Activated T-cell treated with anti-CD3 and anti-CD28 coated beads, Interleukin-2, amount 50 U/mL, for 24 hours (primary cell): ENCODE measurements around the gene ZBTB12.
"Not testable (repeated sequence)": the region's sequence is repeated elsewhere in the genome, so short reads cannot be mapped to it uniquely, and the experiment has no call there.

Experiments
- DNase-seq: peaks from one replicate; pipeline ENCODE4 v3.0.0-alpha.2; 2020
- H3K27ac Mint-ChIP-seq: 2 replicates; pipeline ENCODE4 v1.8.0; 2020; ENCODE audit warnings: mild to moderate bottlenecking, mixed read lengths
- H3K27me3 Mint-ChIP-seq: 2 replicates; pipeline ENCODE4 v1.8.0; 2020; ENCODE audit warnings: mixed read lengths
- H3K36me3 Mint-ChIP-seq: 2 replicates; pipeline ENCODE4 v1.8.0; 2020; ENCODE audit warnings: low read depth, mixed read lengths
- H3K4me1 Mint-ChIP-seq: 2 replicates; pipeline ENCODE4 v1.8.0; 2020; ENCODE audit warnings: low read depth, mixed read lengths
- H3K4me3 Mint-ChIP-seq: 2 replicates; pipeline ENCODE4 v1.8.0; 2020; ENCODE audit warnings: mild to moderate bottlenecking, moderate library complexity, mixed read lengths
- H3K9me3 Mint-ChIP-seq: 2 replicates; pipeline ENCODE4 v1.8.0; 2020; ENCODE audit warnings: mixed read lengths

The ZBTB12 gene

GRCh38 chr6:31879143-31879542 is 22.7 kb downstream of the ZBTB12 start:
- Mint-ChIP-seq H3K27ac (no peak overlapping the region), H3K4me1 (no peaks in the 10 kb centered on the region), H3K27me3 (no peaks in the 10 kb centered on the region), H3K36me3 (peaks cover 51% of the 10 kb centered on the region), H3K4me3 (no peak overlapping the region), H3K9me3 (no peaks in the 10 kb centered on the region)
- no peak for DNase-seq

GRCh38 chr6:31878726-31879125 is 23.2 kb downstream of the ZBTB12 start, which contains the start of gene SLC44A4:
Gene SLC44A4, minus strand, starts transcription at chr6:31878997. Its CDS starts 17 bp downstream, at chr6:31878980.
- no peak for DNase-seq
- Mint-ChIP-seq H3K4me1 (no peaks in the 10 kb centered on the region), H3K9me3 (no peaks in the 10 kb centered on the region), H3K4me3 (no peak within 1 kb of the TSS), H3K27ac (no peak within 1 kb of the TSS), H3K27me3 (no peaks in the 10 kb centered on the region), H3K36me3 (peaks cover 47% of the 10 kb centered on the region)

GRCh38 chr6:31878222-31878621 is 23.7 kb downstream of the ZBTB12 start:
- Mint-ChIP-seq H3K9me3 (no peaks in the 10 kb centered on the region), H3K27me3 (no peaks in the 10 kb centered on the region), H3K27ac (no peak overlapping the region), H3K4me1 (no peaks in the 10 kb centered on the region), H3K36me3 (peaks cover 42% of the 10 kb centered on the region), H3K4me3 (no peak overlapping the region)
- DNase-seq = no peak

GRCh38 chr6:31877651-31878161 is 24.2 kb downstream of the ZBTB12 start:
- no peak overlapping the region for H3K4me3 Mint-ChIP-seq
- no peak overlapping the region for H3K27ac Mint-ChIP-seq
- no peak for DNase-seq
- no peaks in the 10 kb centered on the region for H3K27me3 Mint-ChIP-seq
- H3K4me1 Mint-ChIP-seq = no peaks in the 10 kb centered on the region
- H3K36me3 Mint-ChIP-seq = peaks cover 37% of the 10 kb centered on the region
- H3K9me3 Mint-ChIP-seq = no peaks in the 10 kb centered on the region

- H3K27ac Mint-ChIP-seq = no peak overlapping the region
- peaks cover 32% of the 10 kb centered on the region for H3K36me3 Mint-ChIP-seq
- no peaks in the 10 kb centered on the region for H3K9me3 Mint-ChIP-seq
- H3K4me1 Mint-ChIP-seq = no peaks in the 10 kb centered on the region
- H3K27me3 Mint-ChIP-seq = no peaks in the 10 kb centered on the region
- no peak for DNase-seq
- no peak overlapping the region for H3K4me3 Mint-ChIP-seq
Observed at GRCh38 chr6:31877125-31877650, 24.7 kb downstream of the ZBTB12 start.

- no peak overlapping the region for H3K27ac Mint-ChIP-seq
- H3K9me3 Mint-ChIP-seq = no peaks in the 10 kb centered on the region
- DNase-seq = no peak
- no peak overlapping the region for H3K4me3 Mint-ChIP-seq
- H3K36me3 Mint-ChIP-seq = peaks cover 24% of the 10 kb centered on the region
- H3K4me1 Mint-ChIP-seq = no peaks in the 10 kb centered on the region
- no peaks in the 10 kb centered on the region for H3K27me3 Mint-ChIP-seq
Observed at GRCh38 chr6:31876357-31876756, 25.5 kb downstream of the ZBTB12 start.

GRCh38 chr6:31875877-31876276 is 26.0 kb downstream of the ZBTB12 start:
- Mint-ChIP-seq H3K27me3 (no peaks in the 10 kb centered on the region), H3K4me1 (peaks cover 2% of the 10 kb centered on the region), H3K27ac (no peak overlapping the region), H3K36me3 (peaks cover 19% of the 10 kb centered on the region), H3K4me3 (no peak overlapping the region), H3K9me3 (no peaks in the 10 kb centered on the region)
- no peak for DNase-seq

- H3K9me3 Mint-ChIP-seq = no peaks in the 10 kb centered on the region
Observed at GRCh38 chr6:31874836-31875572, 26.9 kb downstream of the ZBTB12 start.

GRCh38 chr6:31874084-31874670 is 27.7 kb downstream of the ZBTB12 start:
- Mint-ChIP-seq H3K27ac (no peak overlapping the region), H3K27me3 (no peaks in the 10 kb centered on the region), H3K9me3 (no peaks in the 10 kb centered on the region), H3K4me3 (no peak overlapping the region), H3K4me1 (peaks cover 2% of the 10 kb centered on the region), H3K36me3 (peaks cover 3% of the 10 kb centered on the region)
- no peak for DNase-seq

More at GRCh38 chr6:31874836-31875572, 26.9 kb downstream of the ZBTB12 start:
- DNase-seq = no peak
- peak overlapping the region; percentile 40 for H3K27ac Mint-ChIP-seq
- H3K4me3 Mint-ChIP-seq = no peak overlapping the region
- H3K4me1 Mint-ChIP-seq = peaks cover 2% of the 10 kb centered on the region
- peaks cover 10% of the 10 kb centered on the region for H3K36me3 Mint-ChIP-seq
- no peaks in the 10 kb centered on the region for H3K27me3 Mint-ChIP-seq

- Mint-ChIP-seq H3K4me1 (peaks cover 2% of the 10 kb centered on the region), H3K9me3 (no peaks in the 10 kb centered on the region), H3K36me3 (no peaks in the 10 kb centered on the region), H3K27ac (no peak overlapping the region), H3K4me3 (no peak overlapping the region), H3K27me3 (no peaks in the 10 kb centered on the region)
- no peak for DNase-seq
Observed at GRCh38 chr6:31871046-31871659, 30.7 kb downstream of the ZBTB12 start.

- H3K4me3 Mint-ChIP-seq = no peak overlapping the region
- H3K27ac Mint-ChIP-seq = no peak overlapping the region
- no peaks in the 10 kb centered on the region for H3K9me3 Mint-ChIP-seq
- peaks cover 2% of the 10 kb centered on the region for H3K4me1 Mint-ChIP-seq
- H3K27me3 Mint-ChIP-seq = no peaks in the 10 kb centered on the region
- no peaks in the 10 kb centered on the region for H3K36me3 Mint-ChIP-seq
- no peak for DNase-seq
Observed at GRCh38 chr6:31870385-31870921, 31.4 kb downstream of the ZBTB12 start.

GRCh38 chr6:31869343-31869742 is 32.5 kb downstream of the ZBTB12 start:
- H3K27ac Mint-ChIP-seq = no peak overlapping the region
- H3K9me3 Mint-ChIP-seq = no peaks in the 10 kb centered on the region
- H3K36me3 Mint-ChIP-seq = no peaks in the 10 kb centered on the region
- H3K4me3 Mint-ChIP-seq = no peak overlapping the region
- H3K27me3 Mint-ChIP-seq = no peaks in the 10 kb centered on the region
- peaks cover 5% of the 10 kb centered on the region for H3K4me1 Mint-ChIP-seq
- no peak for DNase-seq

- not testable (repeated sequence) for H3K9me3 Mint-ChIP-seq, H3K4me3 Mint-ChIP-seq, H3K4me1 Mint-ChIP-seq, H3K36me3 Mint-ChIP-seq, DNase-seq, H3K27ac Mint-ChIP-seq, H3K27me3 Mint-ChIP-seq
Observed at GRCh38 chr6:31868658-31868971, 33.3 kb downstream of the ZBTB12 start.

- H3K9me3 Mint-ChIP-seq = no peaks in the 10 kb centered on the region
- no peak overlapping the region for H3K27ac Mint-ChIP-seq
- peaks cover 28% of the 10 kb centered on the region for H3K4me1 Mint-ChIP-seq
- no peak overlapping the region for H3K4me3 Mint-ChIP-seq
- peaks cover 11% of the 10 kb centered on the region for H3K36me3 Mint-ChIP-seq
- H3K27me3 Mint-ChIP-seq = no peaks in the 10 kb centered on the region
- no peak for DNase-seq
Observed at GRCh38 chr6:31865205-31866118, 36.4 kb downstream of the ZBTB12 start.
